ENCODE data around the gene DENND2C. TPM values are rescaled to one million over a fixed set of nuclear protein-coding genes. Genes with fewer than 3 reads are reported as not detected.

DENND2C gene
- total RNA-seq, 1 experiment from 2014 or later, result 1.1 TPM

GRCh38 chr1:114594046-114594445, 75.8 kb downstream of the DENND2C start:
- DNase-seq (ENCODE audit: low read depth, low spot score) (no peak), ATAC-seq (no peak)
- Histone ChIP-seq H3K36me3 (ENCODE audit: control insufficient read depth, insufficient read depth, low read length) (no peaks in the 10 kb centered on the region), H3K4me3 (ENCODE audit: low read depth in 2 of 2, low read length in 2 of 2) (no peak overlapping the region), H3K27me3 (ENCODE audit: control insufficient read depth, insufficient read depth, low read length) (no peaks in the 10 kb centered on the region), H3K4me1 (ENCODE audit: control insufficient read depth, insufficient read depth, low read length) (no peaks in the 10 kb centered on the region), H3K27ac (ENCODE audit: low read length) (no peak overlapping the region), H3K9me3 (ENCODE audit: control insufficient read depth, insufficient read depth, low read depth, low read length) (no peaks in the 10 kb centered on the region)
- ChIA-PET CTCF (no interaction called here), POLR2A (no interaction called here)
- intact Hi-C loops (cut with micrococcal nuclease; ENCODE audit: unreplicated experiment) (no loop called here), in situ Hi-C loops (cut with HindIII; ENCODE audit: low pct_unique_long_range_greater_than_20kb, low sequenced_read_pairs) (no loop called here)
- TF ChIP-seq REST (IDR thresholded peaks at IDR 0.05; ENCODE audit: insufficient read depth in 1 of 2, low read depth in 2 of 2, low read length in 1 of 2) (no peak), CTCF (IDR thresholded peaks at IDR 0.05) (no peak), TCF7L2 (IDR thresholded peaks at IDR 0.05; ENCODE audit: low read depth, low read length) (no peak), SIN3A (IDR thresholded peaks at IDR 0.05; ENCODE audit: borderline replicate concordance, insufficient read depth, low read depth, low read length) (no peak), POLR2AphosphoS5 (IDR thresholded peaks at IDR 0.05; ENCODE audit: low read depth, low read length) (no peak)
- no TSS peak for BruUV-seq (replicated peaks)

GRCh38 chr1:114589122-114589521, 80.7 kb downstream of the DENND2C start:
- TF ChIP-seq POLR2AphosphoS5 (IDR thresholded peaks at IDR 0.05; ENCODE audit: low read depth, low read length) (no peak), REST (IDR thresholded peaks at IDR 0.05; ENCODE audit: insufficient read depth in 1 of 2, low read depth in 2 of 2, low read length in 1 of 2) (no peak), CTCF (IDR thresholded peaks at IDR 0.05) (no peak), SIN3A (IDR thresholded peaks at IDR 0.05; ENCODE audit: borderline replicate concordance, insufficient read depth, low read depth, low read length) (no peak), TCF7L2 (IDR thresholded peaks at IDR 0.05; ENCODE audit: low read depth, low read length) (no peak)
- CTCF ChIA-PET, result no interaction called here
- intact Hi-C loops (cut with micrococcal nuclease; ENCODE audit: unreplicated experiment), result no loop called here
- ATAC-seq (no peak), DNase-seq (ENCODE audit: low read depth, low spot score) (no peak)
- no peak overlapping the region for H3K27ac ChIP-seq (ENCODE audit: low read length)
- BruUV-seq (replicated peaks), result no TSS peak
- no peak overlapping the region for H3K4me3 ChIP-seq (ENCODE audit: low read depth in 2 of 2, low read length in 2 of 2)
- H3K4me1 ChIP-seq (ENCODE audit: control insufficient read depth, insufficient read depth, low read length), result no peaks in the 10 kb centered on the region
- no peaks in the 10 kb centered on the region for H3K36me3 ChIP-seq (ENCODE audit: control insufficient read depth, insufficient read depth, low read length)
- POLR2A ChIA-PET, result no interaction called here
- no peaks in the 10 kb centered on the region for H3K9me3 ChIP-seq (ENCODE audit: control insufficient read depth, insufficient read depth, low read depth, low read length)
- in situ Hi-C loops (cut with HindIII; ENCODE audit: low pct_unique_long_range_greater_than_20kb, low sequenced_read_pairs), result no loop called here
- H3K27me3 ChIP-seq (ENCODE audit: control insufficient read depth, insufficient read depth, low read length), result no peaks in the 10 kb centered on the region
